Fibroblast of peridontal ligament (primary cell): ENCODE results near the gene ZNF695.
"Not testable (repeated sequence)": the region's sequence is repeated elsewhere in the genome, so short reads cannot be mapped to it uniquely, and the experiment has no call there.

ENCODE experiments used
- DNase-seq: peaks from one replicate; pipeline ENCODE4 v3.0.0-alpha.2; 2010; ENCODE audit errors: extremely low read depth

ZNF695 gene

DNA sequence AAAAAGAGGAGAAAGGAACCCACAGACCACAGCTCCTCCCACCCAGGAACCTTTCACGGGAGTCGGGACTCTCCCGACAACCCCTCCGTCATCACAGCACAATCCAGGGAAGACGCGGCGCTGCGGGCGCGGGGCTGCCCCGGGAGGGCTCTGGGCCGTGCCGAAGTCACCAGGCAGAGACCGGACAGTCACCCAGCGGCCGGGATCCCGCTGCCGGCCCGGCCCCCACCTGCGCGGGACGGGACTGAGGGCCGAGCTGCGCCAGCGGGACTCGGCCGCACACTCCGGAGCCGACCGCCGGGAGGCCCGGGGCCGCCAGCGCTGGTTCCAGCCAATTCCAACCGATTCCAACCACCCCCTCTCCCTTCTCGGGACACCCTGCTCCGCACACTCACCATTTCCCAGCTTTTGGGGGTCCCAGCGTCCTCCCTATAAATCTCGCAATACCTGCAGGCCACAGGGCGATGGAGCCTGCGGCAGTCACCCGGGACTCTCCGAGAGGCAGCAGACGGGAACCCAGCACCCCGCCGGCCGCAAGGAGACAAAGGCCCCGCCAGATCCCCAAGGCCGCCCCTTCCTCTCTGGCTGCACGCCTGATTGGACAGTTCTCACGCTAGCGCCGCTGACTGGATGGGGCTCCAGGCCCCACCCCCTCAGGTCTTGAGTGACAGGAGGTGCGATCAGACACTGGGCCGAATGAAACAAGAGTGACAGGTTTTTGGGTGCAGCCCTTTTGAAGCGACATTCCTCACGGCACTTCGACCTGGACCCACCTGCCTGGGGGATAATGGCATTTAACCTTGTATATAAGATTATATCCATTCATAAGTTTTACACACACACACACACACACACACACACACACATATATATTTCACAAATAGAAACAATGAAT lies at the start of gene ZNF695:
ZNF695 (minus strand) TSS at position 547 of the 895 bp plus-strand sequence; CDS start at position 398, 149 bp downstream.
- peak; percentile 91 for DNase-seq

DNA sequence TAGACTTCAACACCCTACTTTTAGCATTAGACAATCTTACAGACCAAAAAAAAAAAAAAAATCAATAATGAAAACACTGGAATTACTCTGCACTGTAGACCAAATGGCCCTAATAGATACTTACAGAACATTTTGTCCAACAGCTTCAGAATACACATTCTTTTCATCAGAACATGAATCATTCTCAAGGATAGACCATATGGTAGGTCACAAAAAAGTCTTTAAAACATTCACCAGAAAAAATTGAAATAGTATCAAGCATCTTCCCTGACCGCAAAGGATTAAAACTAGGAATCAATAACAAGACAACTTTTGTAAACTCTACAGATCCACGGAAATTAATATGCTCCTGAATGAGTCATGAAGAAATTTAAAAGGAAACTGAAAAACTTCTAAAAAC lies 48.2 kb upstream of the ZNF695 start:
- no peak for DNase-seq

DNA sequence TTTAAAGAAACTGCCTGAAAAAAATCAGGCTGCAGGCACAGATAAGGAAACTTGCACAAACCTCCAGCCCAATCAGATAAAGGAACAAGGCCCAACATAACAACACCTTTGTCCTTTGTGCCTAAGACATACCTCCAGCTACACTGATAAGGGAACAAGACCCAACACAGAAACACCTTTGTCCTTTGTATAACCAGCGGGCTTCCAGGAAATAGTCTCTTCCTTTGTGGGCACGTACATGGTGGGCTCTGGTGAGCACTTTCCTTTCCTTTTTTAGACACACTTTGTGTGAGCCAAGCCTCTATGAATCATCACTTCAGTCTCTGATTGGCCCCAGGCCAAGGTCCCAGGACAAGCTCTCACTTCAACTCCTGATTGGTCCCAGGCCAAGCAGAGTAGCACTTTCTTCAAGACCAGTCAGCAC lies 47.1 kb upstream of the ZNF695 start:
- DNase-seq: no peak

DNA sequence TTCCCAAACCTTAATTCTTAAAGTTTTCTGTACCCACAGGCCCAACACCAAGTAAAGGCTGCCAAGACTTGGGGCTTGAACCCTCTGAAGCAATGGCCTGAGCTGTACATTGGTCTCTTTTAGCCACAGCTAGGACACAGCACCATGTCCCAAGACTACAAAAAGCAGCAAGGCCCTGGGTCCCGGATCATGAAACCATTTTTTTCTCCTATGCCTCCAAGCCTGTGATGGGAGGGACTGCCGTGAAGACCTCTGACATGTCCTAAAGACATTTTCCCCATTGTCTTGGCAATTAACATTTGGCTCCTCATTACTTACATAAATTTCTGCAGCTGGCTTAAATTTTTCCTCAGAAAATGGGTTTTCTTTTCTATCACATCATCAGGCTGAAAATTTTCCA lies 39.8 kb upstream of the ZNF695 start:
- DNase-seq: no peak

DNA sequence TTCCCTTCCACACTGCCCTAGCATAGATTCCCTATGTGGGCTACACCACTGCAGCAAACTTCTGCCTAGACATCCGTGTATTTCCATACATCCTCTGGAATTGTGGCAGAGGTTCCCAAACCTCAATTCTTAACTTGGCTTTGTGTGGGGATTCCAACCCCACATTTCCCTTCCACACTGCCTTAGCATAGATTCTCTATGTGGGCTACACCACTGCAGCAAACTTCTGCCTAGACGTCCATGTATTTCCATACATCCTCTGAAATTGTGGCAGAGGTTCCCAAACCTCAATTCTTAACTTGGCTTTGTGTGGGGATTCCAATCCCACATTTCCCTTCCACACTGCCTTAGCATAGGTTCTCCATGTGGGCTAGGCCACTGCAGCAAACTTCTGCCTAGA lies 39.4 kb upstream of the ZNF695 start:
- no peak for DNase-seq

- DNase-seq: no peak
Measured at GRCh38 chr1:247043406-247043805, 35.5 kb upstream of the ZNF695 start.

DNA sequence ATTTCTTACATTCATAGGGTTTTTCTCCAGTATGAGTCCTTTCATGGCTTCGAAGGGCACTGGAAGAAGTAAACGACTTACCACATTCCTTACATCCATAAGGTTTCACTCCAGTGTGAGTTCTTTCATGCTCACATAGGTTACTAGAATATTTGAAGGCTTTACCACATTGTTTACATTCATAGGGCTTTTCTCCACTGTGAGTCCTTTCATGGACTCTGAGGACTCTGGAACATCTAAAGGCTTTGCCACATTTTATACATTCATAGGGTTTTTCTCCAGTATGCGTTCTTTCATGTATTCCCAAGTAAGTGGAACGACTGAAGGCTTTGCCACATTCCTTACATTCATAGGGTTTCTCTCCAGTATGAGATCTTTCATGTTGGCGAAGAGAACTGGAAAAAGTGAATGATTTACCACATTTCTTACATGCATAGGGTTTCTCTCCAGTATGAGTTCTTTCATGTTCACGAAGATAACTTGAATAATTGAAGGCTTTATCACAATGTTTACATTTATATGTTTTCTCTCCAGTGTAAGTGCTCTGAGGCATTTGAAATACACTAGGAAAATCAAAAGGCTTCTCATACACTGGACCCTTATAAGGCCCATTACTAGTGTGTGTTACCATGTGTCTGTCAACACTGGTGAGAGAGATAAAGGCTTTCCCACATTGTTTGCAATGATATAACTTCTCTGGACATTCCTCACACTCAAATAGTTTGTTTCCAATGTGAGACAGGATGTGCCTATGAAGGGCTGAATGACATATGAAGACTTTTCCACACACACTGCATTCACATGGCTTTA lies 29.9 kb upstream of the ZNF695 start:
- no peak for DNase-seq

GRCh38 chr1:247032306-247032705 lies 24.4 kb upstream of the ZNF695 start:
- not testable (repeated sequence) for DNase-seq

DNA sequence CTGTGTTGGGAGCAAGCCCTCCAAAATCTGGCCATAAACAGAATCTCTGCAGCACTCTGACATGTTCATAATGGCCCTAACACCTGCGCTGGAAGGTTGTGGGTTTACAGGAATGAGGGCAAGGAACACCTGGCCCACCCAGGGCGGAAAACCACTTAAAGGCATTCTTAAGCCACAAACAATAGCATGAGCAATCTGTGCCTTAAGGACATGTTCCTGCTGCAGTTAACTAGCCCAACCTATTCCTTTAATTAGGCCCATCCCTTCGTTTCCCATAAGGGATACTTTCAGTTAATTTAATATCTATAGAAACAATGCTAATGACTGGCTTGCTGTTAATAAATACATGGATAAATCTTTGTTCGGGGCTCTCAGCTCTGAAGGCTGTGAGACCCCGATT lies 16.8 kb upstream of the ZNF695 start:
- not testable (repeated sequence) for DNase-seq

DNA sequence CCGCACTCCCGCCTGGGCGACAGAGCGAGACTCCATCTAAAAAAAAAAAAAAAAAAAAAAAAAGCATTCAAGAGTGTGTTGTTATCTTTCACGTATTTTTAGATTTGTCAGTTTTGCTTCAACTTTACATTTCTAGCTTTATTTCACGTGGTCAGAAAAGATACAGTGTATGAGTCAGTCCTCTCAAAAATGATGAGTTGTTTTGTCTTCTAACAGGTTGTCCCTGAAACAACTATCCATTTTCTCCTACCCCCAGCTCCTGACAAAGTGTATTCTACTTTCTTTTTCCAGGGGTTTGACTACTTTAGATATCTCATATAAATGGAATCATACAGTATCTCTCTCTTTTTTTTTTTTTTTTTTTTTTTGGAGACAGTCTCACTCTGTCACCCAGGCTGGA lies 5.5 kb upstream of the ZNF695 start:
- no peak for DNase-seq

GRCh38 chr1:247008406-247008799 lies 546 bp upstream of the ZNF695 start:
- DNase-seq: no peak

- DNase-seq: not testable (repeated sequence)
Measured at GRCh38 chr1:247004081-247004480, 3.8 kb downstream of the ZNF695 start.

DNA sequence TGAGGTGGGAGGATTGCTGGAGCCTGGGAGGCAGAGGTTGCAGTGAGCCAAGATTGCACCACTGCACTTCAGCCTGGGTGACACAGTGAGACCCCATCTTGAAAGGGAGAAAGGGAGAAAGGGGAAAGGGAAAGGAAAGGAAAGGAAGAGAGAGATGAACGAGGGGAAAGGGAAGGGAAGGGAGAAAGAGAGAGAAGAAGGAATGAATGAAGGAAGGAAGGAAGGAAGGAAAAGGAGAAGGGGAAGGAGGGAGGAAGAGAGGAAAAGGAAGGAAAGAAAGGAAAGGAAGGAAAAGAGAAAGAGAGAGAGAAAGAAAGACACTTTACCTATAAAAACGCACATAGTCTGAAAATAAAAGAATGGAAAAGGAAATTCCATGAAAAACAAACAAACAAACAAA lies 18.0 kb downstream of the ZNF695 start:
- no peak for DNase-seq

DNA sequence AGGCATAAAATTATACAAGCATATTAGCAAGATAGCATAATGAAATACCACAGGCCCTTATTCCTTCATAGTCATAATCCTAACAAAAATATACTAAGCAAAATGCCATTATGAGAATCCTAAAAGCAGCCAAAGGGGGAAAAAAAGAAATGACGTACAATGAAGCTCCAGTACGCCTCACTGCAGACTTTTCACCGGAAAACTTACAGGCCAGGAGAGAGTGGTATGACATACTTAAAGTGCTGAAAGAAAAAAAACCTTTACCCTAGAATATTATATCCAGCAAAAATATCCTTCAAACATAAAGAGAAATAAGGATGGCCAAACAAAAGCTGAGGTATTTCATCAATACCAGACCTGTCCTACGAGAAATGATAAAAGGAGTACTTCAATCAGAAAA lies 19.5 kb downstream of the ZNF695 start:
- DNase-seq: no peak

DNA sequence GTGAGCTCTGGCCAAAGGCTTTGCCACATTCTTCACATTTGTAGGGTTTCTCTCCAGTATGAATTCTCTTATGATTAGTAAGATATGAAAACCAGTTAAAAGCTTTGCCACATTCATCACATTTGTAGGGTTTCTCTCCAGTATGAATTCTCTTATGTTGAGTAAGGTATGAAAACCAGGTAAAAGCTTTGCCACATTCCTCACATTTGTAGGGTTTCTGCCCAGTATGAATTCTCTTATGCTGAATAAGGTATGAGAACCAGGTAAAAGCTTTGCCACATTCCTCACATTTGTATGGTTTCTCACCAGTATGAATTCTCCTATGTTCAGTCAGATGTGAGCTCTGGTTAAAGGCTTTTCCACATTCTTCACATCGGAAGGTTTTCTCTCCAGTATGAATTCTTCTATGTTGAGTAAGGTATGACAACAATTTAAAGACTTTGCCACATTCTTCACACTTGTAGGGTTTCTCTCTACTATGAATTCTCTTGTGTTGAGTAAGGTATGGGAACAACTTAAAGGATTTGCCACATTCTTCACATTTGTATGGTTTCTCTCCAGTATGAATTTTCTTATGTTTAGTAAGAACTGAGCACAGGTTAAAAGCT lies 20.7 kb downstream of the ZNF695 start:
- no peak for DNase-seq

DNA sequence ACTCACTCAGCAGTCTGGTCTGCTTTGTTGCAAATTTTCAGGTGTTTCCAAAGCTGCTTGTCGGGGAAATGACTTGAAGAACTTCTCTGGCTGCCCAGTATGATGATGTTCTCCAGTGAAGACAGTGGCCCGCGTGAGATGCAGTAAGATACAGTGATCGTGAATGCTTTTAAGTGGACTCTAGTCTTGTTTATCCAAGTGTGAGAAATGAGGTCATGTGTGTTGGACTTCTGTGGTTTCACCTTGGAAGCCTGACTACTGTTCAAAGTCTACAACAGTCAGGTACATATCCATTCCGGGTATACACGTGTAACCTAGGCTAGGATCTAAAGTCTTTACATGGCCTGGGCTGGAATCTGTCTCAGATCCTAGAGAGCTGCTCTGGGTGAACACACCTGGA lies 29.1 kb downstream of the ZNF695 start:
- DNase-seq: no peak

DNA sequence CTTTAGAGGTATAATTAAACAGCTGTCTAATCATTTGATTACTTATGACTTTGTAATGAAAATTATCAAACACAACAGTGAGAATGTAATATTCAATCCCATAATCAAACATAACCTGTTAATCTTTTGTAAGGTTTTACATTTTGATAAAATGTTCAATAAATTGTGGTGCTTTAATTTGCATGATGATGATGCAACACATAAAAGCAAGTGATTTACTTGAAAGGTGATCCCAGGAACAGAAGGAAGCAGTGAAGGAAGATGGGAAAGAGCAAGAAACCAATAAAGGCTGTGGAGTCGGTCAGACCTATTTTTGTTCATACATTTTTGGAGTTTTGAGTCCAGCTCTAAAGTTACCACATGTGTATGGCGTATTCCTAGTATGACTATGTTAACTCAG lies 29.6 kb downstream of the ZNF695 start:
- DNase-seq: no peak

GRCh38 chr1:246971969-246972368 lies 35.9 kb downstream of the ZNF695 start:
- DNase-seq: no peak

DNA sequence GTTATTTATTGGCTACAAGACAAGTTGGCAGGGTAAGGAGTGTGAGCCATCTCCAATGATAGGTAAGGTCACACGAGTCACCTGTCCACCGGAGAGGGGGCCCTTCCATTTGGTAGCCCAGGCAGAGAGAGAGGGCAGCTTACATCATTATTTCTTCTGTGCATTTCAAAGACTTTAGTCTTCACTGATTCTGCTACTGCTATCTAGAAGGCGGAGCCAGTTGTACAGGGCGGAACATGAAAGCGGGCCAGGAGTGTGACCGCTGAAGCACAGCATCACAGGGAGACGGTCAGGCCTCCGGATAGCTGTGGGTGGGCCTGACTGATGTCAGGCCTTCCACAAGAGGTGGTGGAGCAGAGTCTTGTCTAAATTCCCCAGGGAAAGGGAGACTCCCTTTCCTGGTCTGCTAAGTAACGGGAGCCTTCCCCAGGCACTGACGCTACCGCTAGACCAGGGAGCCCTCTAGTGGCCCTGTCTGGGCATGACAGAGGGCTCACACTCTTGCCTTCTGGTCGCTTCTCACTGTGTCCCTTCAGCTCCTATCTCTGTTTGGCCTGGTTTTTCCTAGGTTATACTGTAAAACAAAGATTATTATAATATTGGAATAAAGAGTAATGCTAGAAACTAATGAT lies 36.7 kb downstream of the ZNF695 start:
- peak; percentile 50 for DNase-seq

DNA sequence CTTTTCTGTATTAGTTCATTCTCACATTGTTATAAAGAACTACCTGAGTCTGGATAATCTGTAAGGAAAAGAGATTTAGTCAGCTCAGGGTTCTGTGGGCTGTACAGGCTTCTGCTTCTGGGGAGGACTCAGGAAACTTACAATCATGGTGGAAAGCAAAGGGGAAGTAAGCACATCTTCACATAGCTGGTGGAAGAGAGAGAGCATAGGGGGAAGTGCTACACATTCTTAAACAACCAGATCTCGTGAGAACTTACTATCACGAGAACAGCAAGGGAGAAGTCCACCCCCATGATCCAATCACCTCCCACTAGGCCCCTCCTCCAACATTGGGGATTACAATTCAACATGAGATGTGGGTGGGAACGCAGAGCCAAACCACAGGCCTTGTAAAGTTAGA lies 38.2 kb downstream of the ZNF695 start:
- DNase-seq: no peak

DNA sequence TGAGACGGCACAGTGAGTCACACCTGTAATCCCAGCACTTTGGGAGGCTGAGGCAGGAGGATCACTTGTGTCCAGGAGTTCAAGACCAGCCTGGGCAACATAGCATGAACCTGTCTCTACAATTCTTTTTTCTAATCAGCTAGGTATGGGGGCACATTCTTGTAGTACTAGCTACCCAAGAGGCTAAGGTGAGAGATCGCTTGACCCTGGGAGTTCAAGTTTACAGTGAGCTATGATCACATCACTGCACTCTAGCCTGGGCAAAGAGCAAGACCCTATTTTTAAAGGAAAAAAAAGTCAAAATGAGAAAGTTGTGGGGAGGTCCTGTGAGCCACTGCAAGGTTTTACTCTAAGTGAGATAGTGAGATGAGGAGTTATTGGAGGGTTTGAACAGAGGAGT lies 41.4 kb downstream of the ZNF695 start:
- no peak for DNase-seq
